ENCODE data around the gene STRBP. TPM values are rescaled to one million over a fixed set of nuclear protein-coding genes. Genes with fewer than 3 reads are reported as not detected.

Gene STRBP
- total RNA-seq, 1 donor from 2014 or later, result 45.4 TPM

DNA sequence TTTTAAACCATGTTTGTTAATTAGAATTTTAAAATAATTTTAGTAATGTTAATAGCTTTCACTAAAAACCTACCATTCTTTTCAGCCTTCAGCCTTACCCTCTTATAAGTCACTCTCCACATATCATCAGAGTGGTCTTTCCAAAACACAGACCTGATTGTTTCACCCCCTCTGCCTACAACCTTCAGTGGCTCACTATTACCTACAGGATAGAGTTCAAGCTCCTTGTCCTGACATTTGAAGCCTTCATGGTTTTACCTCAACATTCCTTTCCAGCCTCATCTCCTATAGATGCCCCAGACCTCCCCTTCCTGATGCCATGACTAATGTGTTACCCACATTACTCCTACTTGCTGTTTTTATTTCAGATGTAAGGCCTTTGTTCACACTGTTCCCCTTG, 27.8 kb upstream of the STRBP start:
- Mint-ChIP-seq H3K27ac (ENCODE audit: unreplicated experiment) (no peak overlapping the region), H3K27me3 (ENCODE audit: unreplicated experiment) (peaks cover 3% of the 10 kb centered on the region), H3K4me3 (ENCODE audit: unreplicated experiment) (no peak overlapping the region), H3K9me3 (ENCODE audit: unreplicated experiment) (no peaks in the 10 kb centered on the region), H3K4me1 (ENCODE audit: unreplicated experiment) (peaks cover 28% of the 10 kb centered on the region), H3K36me3 (ENCODE audit: low read depth, unreplicated experiment) (no peaks in the 10 kb centered on the region)
- no peak for DNase-seq (ENCODE audit: low spot score)
- TF ChIP-seq CTCF (IDR thresholded peaks at IDR 0.05; ENCODE audit: unreplicated experiment), result no peak

GRCh38 chr9:123291736-123292135, 23.4 kb upstream of the STRBP start:
- no peak for DNase-seq (ENCODE audit: low spot score)
- Mint-ChIP-seq H3K27me3 (ENCODE audit: unreplicated experiment) (no peaks in the 10 kb centered on the region), H3K36me3 (ENCODE audit: low read depth, unreplicated experiment) (no peaks in the 10 kb centered on the region), H3K4me1 (ENCODE audit: unreplicated experiment) (peaks cover 10% of the 10 kb centered on the region), H3K9me3 (ENCODE audit: unreplicated experiment) (no peaks in the 10 kb centered on the region), H3K4me3 (ENCODE audit: unreplicated experiment) (no peak overlapping the region), H3K27ac (ENCODE audit: unreplicated experiment) (no peak overlapping the region)
- no peak for TF ChIP-seq CTCF (IDR thresholded peaks at IDR 0.05; ENCODE audit: unreplicated experiment)

- Mint-ChIP-seq H3K36me3 (ENCODE audit: low read depth, unreplicated experiment) (no peaks in the 10 kb centered on the region), H3K9me3 (ENCODE audit: unreplicated experiment) (no peaks in the 10 kb centered on the region), H3K27ac (ENCODE audit: unreplicated experiment) (no peak overlapping the region), H3K4me3 (ENCODE audit: unreplicated experiment) (no peak overlapping the region), H3K27me3 (ENCODE audit: unreplicated experiment) (no peaks in the 10 kb centered on the region), H3K4me1 (ENCODE audit: unreplicated experiment) (peaks cover 7% of the 10 kb centered on the region)
- no peak for DNase-seq (ENCODE audit: low spot score)
- no peak for TF ChIP-seq CTCF (IDR thresholded peaks at IDR 0.05; ENCODE audit: unreplicated experiment)
Measured at GRCh38 chr9:123290764-123291163, 22.4 kb upstream of the STRBP start.

DNA sequence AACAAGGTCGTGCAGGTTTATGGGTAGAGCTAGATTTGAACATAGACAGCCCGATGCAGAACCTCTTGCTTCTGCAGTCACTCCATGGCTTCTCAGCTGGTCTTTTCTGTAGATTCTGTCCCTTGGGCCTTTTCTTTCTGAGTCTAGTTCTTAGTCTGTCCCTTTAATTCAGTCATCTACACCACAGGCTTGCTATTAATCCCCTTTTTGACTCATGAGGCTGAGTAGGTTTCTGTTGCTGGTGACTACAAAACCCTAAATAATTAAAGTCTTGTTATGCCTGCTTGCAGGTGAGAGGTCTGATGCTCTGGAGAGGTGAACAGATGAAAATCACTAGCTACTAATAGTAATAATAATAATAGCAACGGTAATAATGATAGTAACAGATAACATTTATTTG, 19.3 kb upstream of the STRBP start:
- Mint-ChIP-seq H3K9me3 (ENCODE audit: unreplicated experiment) (no peaks in the 10 kb centered on the region), H3K27me3 (ENCODE audit: unreplicated experiment) (no peaks in the 10 kb centered on the region), H3K27ac (ENCODE audit: unreplicated experiment) (no peak overlapping the region), H3K4me1 (ENCODE audit: unreplicated experiment) (peaks cover 7% of the 10 kb centered on the region), H3K36me3 (ENCODE audit: low read depth, unreplicated experiment) (no peaks in the 10 kb centered on the region), H3K4me3 (ENCODE audit: unreplicated experiment) (no peak overlapping the region)
- TF ChIP-seq CTCF (IDR thresholded peaks at IDR 0.05; ENCODE audit: unreplicated experiment), result no peak
- no peak for DNase-seq (ENCODE audit: low spot score)

DNA sequence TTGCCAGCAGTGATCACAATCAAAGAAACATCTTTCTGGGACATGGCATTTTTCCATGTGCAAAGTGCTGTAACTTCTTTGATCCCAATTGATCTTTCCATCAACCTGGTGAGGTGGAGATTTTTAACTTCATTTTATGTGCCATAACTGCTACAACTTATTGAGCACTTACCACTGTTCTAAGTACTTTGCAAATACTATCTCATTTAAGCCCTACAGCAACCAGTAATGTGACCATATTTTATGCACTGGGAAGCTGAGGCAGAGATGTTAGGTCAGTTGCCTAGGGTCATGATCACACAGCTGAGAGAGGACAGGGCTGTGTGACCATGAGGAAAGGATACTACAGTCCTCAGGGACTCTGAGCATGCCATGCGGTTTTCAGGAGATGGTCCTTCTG, 17.9 kb upstream of the STRBP start:
- Mint-ChIP-seq H3K4me3 (ENCODE audit: unreplicated experiment) (no peak overlapping the region), H3K27ac (ENCODE audit: unreplicated experiment) (no peak overlapping the region), H3K9me3 (ENCODE audit: unreplicated experiment) (no peaks in the 10 kb centered on the region), H3K4me1 (ENCODE audit: unreplicated experiment) (no peaks in the 10 kb centered on the region), H3K27me3 (ENCODE audit: unreplicated experiment) (no peaks in the 10 kb centered on the region), H3K36me3 (ENCODE audit: low read depth, unreplicated experiment) (no peaks in the 10 kb centered on the region)
- no peak for DNase-seq (ENCODE audit: low spot score)
- TF ChIP-seq CTCF (IDR thresholded peaks at IDR 0.05; ENCODE audit: unreplicated experiment), result no peak
